ENCODE measurements around the gene HDAC4.

DNA sequence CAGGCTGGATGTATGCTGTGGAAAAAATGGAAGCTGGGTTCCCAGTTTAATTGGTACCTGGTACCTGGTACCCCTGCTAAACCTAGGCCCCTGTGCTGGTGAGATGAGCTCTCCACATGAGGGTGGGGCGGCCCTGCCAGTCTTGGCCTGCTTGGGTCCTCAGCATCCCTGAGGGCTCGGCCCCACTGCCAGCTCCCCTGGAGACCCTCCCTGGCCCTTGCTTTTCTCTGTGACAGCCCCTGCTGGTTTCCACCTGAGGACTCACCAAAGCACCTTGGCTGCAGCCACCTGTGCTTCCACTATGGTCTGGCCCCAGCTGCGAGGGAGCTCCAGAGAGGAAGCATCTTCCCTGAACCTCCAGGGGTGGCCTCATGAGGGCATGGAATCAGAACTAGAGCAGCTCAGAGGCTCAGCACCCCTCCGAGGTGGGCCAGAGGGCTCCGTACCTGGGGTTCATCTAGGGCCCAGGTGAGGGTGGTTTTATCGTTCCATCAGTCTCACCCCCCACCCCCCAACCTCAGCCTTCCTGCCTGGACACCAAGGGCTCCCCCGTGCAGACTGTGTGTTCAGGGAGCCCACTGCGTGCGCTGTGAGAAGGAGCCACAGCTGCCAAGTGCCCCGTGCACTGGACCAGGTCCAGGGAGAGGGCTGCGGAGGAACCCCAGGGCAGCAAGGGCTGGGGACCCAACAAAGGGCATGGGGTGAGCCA, 23.7 kb upstream of the HDAC4 start:
- TF ChIP-seq SUZ12 (IDR thresholded peaks at IDR 0.05) = no peak
- TF ChIP-seq ZNF384 (IDR thresholded peaks at IDR 0.05) = no peak
- no peak for TF ChIP-seq TARDBP (IDR thresholded peaks at IDR 0.05)
- TF ChIP-seq BHLHE40 (IDR thresholded peaks at IDR 0.05; ENCODE audit: borderline replicate concordance) = no peak
- TF ChIP-seq FOXA1 (IDR thresholded peaks at IDR 0.05) = no peak
- no peak for TF ChIP-seq FOXK2 (IDR thresholded peaks at IDR 0.05)

Data from HEK293T (cell line).